A673 (cell line): ENCODE results near the gene NIN.

ENCODE experiments used
- CTCF ChIP-seq: fragments of 300-800, 200-600 bp; sonication (generic); conservative IDR thresholded peaks from 2 replicates; pipeline ENCODE4 v1.5.1; 2017; ENCODE audit warnings: low read depth, mild to moderate bottlenecking, antibody characterized with exemption, low read length, moderate library complexity, mixed read lengths
- EZH2 ChIP-seq: fragments of 200-600 bp; sonication (generic); IDR thresholded peaks from 2 replicates; pipeline ENCODE4 v1.6.1; 2017; ENCODE audit warnings: borderline replicate concordance, low read depth, mild to moderate bottlenecking, mixed read lengths, antibody characterized with exemption, low read length; ENCODE audit not compliant: poor library complexity, severe bottlenecking

- TF ChIP-seq CTCF (no peak), EZH2 (no peak)
Measured at GRCh38 chr14:50762931-50763300, 68.0 kb downstream of the NIN start.
